Embryonic facial prominence (tissue), 1 donor: Measurements from ENCODE around the gene EIF6.
"Not testable (repeated sequence)": the region's sequence is repeated elsewhere in the genome, so short reads cannot be mapped to it uniquely, and the experiment has no call there.

Experiments
- DNase-seq: peaks from one replicate; pipeline ENCODE4 v3.0.0-alpha.2; 2016; ENCODE audit errors: extremely low spot score

The EIF6 gene

GRCh38 chr20:35284267-35284991, at the start of gene EIF6:
TSS of gene EIF6 (minus strand) at chr20:35284772. CDS start at chr20:35284487, 285 bp downstream.
- peak; percentile 51 for DNase-seq

- DNase-seq, result no peak
Observed at GRCh38 chr20:35333606-35334005, 49.0 kb upstream of the EIF6 start.

- no peak for DNase-seq
Observed at GRCh38 chr20:35332540-35333200, 48.1 kb upstream of the EIF6 start.

- no peak for DNase-seq
Observed at GRCh38 chr20:35329435-35330139, 45.0 kb upstream of the EIF6 start.

GRCh38 chr20:35328689-35329088, 44.1 kb upstream of the EIF6 start:
- no peak for DNase-seq

GRCh38 chr20:35328095-35328685, 43.6 kb upstream of the EIF6 start:
- no peak for DNase-seq

GRCh38 chr20:35327074-35327976, 42.8 kb upstream of the EIF6 start:
- no peak for DNase-seq

- no peak for DNase-seq
Observed at GRCh38 chr20:35326740-35327073, 42.1 kb upstream of the EIF6 start.

- peak; percentile 50 for DNase-seq
Observed at GRCh38 chr20:35326021-35326739, 41.6 kb upstream of the EIF6 start.

- DNase-seq, result no peak
Observed at GRCh38 chr20:35325401-35325800, 40.8 kb upstream of the EIF6 start.

GRCh38 chr20:35320396-35321126, 36.0 kb upstream of the EIF6 start:
- no peak for DNase-seq

GRCh38 chr20:35319871-35320197, 35.3 kb upstream of the EIF6 start:
- no peak for DNase-seq

GRCh38 chr20:35319192-35319870, 34.8 kb upstream of the EIF6 start:
- DNase-seq, result no peak

GRCh38 chr20:35318502-35319157, 34.1 kb upstream of the EIF6 start:
- DNase-seq, result no peak

GRCh38 chr20:35317416-35318210, 33.0 kb upstream of the EIF6 start:
- no peak for DNase-seq

GRCh38 chr20:35316086-35316485, 31.5 kb upstream of the EIF6 start:
- no peak for DNase-seq

GRCh38 chr20:35315632-35316020, 31.1 kb upstream of the EIF6 start:
- not testable (repeated sequence) for DNase-seq
